Spinal cord (tissue), 10 donors: ENCODE measurements around the gene NEMP1. TPM values are rescaled to one million over a fixed set of nuclear protein-coding genes. Genes with fewer than 3 reads are reported as not detected.
A peak's percentile ranks its signal among the peaks of the same experiment; 100 is the strongest.
"Not testable (repeated sequence)": the region's sequence is repeated elsewhere in the genome, so short reads cannot be mapped to it uniquely, and the experiment has no call there.

ENCODE experiments used
- DNase-seq, 6 donors: peaks; one replicate each; pipeline versions ENCODE4 v3.0.0 to v3.0.0-alpha.2; 2013 to 2015; ENCODE audit warnings: low spot score in 6 of 6, low read depth in 4 of 6
- H3K27ac ChIP-seq: one replicate; pipeline ENCODE4 v1.5.1; 2013; ENCODE audit warnings: low read depth, low read length, control low read depth
- H3K27me3 ChIP-seq: one replicate; pipeline ENCODE4 v1.6.1; 2013; ENCODE audit warnings: low read length; ENCODE audit not compliant: control insufficient read depth, insufficient read depth
- H3K36me3 ChIP-seq: one replicate; pipeline ENCODE4 v1.6.1; 2013; ENCODE audit warnings: low read length; ENCODE audit not compliant: control insufficient read depth, insufficient read depth
- H3K4me1 ChIP-seq: one replicate; pipeline ENCODE4 v1.6.1; 2013; ENCODE audit warnings: low read length; ENCODE audit not compliant: control insufficient read depth, insufficient read depth
- H3K4me3 ChIP-seq: one replicate; pipeline ENCODE4 v1.5.1; 2013; ENCODE audit warnings: low read depth, low read length, control low read depth
- H3K9me3 ChIP-seq: one replicate; pipeline ENCODE4 v1.6.1; 2013; ENCODE audit warnings: low read length; ENCODE audit not compliant: control insufficient read depth, insufficient read depth
- WGBS: methylation state at CpG from one replicate; pipeline ENCODE4 v1.1.5; 2013; ENCODE audit warnings: missing lambda C conversion rate; ENCODE audit not compliant: insufficient coverage; 5-methylcytosine and 5-hydroxymethylcytosine counted together
- polyA plus RNA-seq, 2 donors: library from polyadenylated mRNA; unstranded; fragments of 120-200 nt; gene quantifications; one replicate each; pipeline ENCODE4 v1.2.1, GENCODE V29; 2013; ENCODE audit not compliant: insufficient read length in 2 of 2
- total RNA-seq, 2 donors: library from RNA; depleted of rRNA in 1 of 2; stranded (reverse); fragments of 120-200 nt in 1 of 2; fragments of >200 nt in 1 of 2; gene quantifications; one replicate each; pipeline versions ENCODE4 v1.2.3 to v1.2.4, GENCODE V29; 2013 to 2014
- donor health status: healthy.

Gene NEMP1
- total and polyA plus RNA-seq, 4 donors: 13.2 to 17.3 (median 13.6) TPM

DNA sequence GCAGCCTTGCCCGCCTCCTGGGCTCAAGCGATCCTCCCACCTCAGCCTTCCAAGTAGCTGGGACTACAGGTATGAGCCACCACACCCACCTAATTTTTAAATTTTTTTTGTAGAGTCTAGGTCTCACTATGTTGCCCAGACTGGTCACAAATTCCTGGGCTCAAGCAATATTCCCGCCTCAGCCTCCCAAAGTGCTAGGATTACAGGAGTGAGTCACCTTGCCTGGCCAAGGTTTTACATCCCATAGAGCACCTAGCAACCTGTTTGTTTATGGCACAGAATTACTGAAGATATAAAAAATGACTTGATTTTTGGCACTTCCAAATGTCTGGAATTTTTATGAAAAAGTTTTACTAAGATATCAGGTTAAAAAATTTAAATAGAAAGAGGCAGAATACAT, 45.2 kb downstream of the NEMP1 start:
- Histone ChIP-seq H3K4me3 (no peak overlapping the region), H3K9me3 (no peaks in the 10 kb centered on the region), H3K36me3 (no peaks in the 10 kb centered on the region), H3K27me3 (no peaks in the 10 kb centered on the region), H3K27ac (no peak overlapping the region), H3K4me1 (peaks cover 4% of the 10 kb centered on the region)
- 92% methylated on average over 3 of the region's 3 CpGs for WGBS
- DNase-seq: no peak

DNA sequence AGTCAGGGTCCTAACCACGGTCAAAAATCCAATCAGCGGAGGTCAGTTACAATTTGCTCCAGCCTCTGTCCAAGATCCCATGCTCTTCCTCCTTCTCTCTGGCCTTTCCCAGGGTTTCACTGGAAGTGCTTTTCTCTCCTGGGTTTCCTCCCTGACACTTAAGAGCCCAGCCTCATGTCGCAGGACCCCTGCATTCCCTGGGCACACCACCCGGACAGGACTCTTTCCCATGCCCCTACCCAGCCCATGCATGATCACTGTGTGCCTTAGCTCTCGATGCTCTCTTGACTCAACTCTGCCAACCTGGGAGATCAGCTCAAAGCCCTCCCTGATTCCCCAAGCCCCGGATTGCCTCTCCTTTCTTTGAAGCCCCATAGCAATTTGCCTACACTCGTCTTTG, 46.8 kb downstream of the NEMP1 start:
- Histone ChIP-seq H3K9me3 (no peaks in the 10 kb centered on the region), H3K4me3 (no peak overlapping the region), H3K27me3 (no peaks in the 10 kb centered on the region), H3K36me3 (no peaks in the 10 kb centered on the region), H3K4me1 (peaks cover 15% of the 10 kb centered on the region), H3K27ac (no peak overlapping the region)
- WGBS: 41% methylated on average over 7 of the region's 7 CpGs
- no peak for DNase-seq

DNA sequence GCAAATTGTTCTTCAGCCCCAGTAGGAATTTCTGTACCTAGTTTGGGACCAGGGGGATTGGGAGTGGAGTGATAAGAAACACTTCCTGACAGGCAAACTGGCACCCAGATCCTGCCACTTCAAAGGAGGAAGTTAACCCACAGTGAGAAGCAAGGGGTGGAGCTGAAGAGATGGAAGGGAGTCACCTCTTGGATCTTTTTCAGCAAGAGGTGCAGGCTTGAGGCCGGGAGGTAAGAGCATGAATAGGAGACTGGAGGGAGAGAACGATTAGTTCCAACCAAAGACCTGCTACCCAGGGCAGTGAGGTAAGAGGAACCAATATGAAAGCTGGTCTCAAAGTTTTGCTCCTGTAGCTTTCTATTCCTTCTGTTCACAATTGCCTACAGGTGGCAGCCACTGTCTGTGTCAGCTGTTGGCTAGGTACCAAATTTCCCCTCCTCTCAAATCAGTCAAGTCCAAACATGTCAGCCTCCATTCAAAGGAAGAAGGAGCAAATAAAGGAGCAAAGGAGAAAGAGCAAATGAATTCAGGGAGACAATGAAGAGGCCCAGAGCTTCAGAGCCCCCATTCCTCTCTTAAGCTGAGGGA, 47.4 kb downstream of the NEMP1 start:
- H3K4me3 ChIP-seq: no peak overlapping the region
- H3K27ac ChIP-seq: no peak overlapping the region
- WGBS: 40% methylated on average over 2 of the region's 2 CpGs
- H3K36me3 ChIP-seq: no peaks in the 10 kb centered on the region
- H3K4me1 ChIP-seq: peaks cover 17% of the 10 kb centered on the region
- peak in 2 of 6 donors; percentile 31 to 64 for DNase-seq
- no peaks in the 10 kb centered on the region for H3K9me3 ChIP-seq
- no peaks in the 10 kb centered on the region for H3K27me3 ChIP-seq

DNA sequence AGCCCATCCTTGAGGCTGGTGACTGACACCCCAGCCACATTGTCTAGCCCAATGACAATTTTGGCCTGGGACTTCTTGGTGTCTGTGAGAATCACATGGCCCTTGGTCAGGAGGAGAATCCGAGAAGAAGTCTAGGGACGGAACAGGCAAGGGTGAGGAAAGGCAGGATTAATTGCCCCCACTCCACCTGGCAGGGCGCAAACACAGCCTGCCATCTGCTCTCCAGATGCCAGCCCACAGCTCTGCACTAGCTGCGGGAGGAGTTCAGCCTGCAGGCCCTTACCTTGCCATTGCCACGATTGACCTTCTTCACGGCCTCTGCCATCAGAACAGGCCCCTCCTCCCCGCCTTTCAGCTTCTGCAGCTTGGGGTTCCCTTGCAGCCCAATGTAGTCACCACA, 49.1 kb downstream of the NEMP1 start:
- Histone ChIP-seq H3K4me1 (peaks cover 17% of the 10 kb centered on the region), H3K36me3 (no peaks in the 10 kb centered on the region), H3K9me3 (no peaks in the 10 kb centered on the region), H3K4me3 (no peak overlapping the region), H3K27me3 (no peaks in the 10 kb centered on the region), H3K27ac (no peak overlapping the region)
- 95% methylated on average over 5 of the region's 7 CpGs for WGBS
- no peak for DNase-seq

DNA sequence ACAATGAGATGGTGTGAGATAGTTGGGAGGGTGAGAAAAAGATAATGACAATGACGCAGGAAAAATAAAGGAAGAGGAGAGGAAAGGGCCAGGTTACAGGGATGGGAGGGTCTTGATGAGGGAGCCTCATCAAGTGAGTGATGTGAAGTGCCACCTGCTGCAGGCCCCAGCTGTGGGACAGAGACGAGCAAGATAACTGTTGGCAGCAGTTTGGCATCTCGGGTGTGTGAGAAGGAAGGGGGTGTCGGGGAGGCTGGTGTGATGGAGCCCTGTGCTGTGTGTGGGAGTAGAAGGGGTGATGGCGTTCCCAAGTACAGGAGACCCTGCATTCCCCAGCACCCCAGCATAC, 50.8 kb downstream of the NEMP1 start:
- Histone ChIP-seq H3K4me3 (no peak overlapping the region), H3K36me3 (no peaks in the 10 kb centered on the region), H3K9me3 (no peaks in the 10 kb centered on the region), H3K27me3 (no peaks in the 10 kb centered on the region), H3K4me1 (peaks cover 17% of the 10 kb centered on the region), H3K27ac (no peak overlapping the region)
- DNase-seq: peak in 1 of 6 donors; percentile 24
- WGBS: 52% methylated on average over 4 of the region's 5 CpGs

DNA sequence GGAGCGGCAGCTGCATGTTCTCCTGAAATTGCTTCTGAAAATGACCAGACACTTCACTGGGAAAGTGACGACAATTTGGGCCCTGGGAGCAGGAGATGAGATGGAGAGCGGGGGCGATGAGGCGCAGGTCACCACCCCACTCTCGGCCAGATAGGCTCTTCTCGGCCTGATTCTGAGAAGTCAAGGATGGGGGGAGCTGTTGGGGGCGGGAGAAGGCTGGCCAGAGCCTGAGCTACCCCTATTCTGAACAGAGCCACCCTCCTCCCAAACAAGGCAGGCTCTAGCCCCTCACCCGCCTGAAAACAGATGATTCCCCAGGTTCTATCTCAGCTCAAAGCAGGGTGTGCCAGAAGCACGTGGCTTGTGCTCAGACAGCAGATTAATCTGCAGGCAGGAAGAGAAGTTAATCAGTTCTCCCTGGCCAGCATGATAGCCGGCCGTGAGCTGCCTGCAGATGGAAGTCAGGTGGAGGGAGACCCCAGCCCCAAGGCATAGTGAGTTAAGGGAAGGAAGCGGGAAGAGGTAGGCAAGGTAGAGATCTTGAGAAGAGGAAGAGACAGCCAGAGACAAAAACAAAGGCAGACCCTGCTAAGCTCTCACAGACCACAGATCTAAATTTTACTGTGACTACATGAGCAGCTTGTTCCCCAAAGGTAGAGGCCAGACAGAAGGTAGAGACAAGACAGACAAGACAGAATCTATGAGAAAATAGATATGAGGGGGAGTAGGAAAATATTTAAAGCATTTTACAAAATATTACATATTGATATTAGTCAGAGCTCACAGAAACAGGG, 51.4 kb downstream of the NEMP1 start:
- no peak overlapping the region for H3K27ac ChIP-seq
- peaks cover 17% of the 10 kb centered on the region for H3K4me1 ChIP-seq
- DNase-seq: peak in 2 of 6 donors; percentile 24 to 77
- H3K36me3 ChIP-seq: no peaks in the 10 kb centered on the region
- 50% methylated on average over 10 of the region's 13 CpGs for WGBS
- H3K27me3 ChIP-seq: no peaks in the 10 kb centered on the region
- no peaks in the 10 kb centered on the region for H3K9me3 ChIP-seq
- H3K4me3 ChIP-seq: no peak overlapping the region

DNA sequence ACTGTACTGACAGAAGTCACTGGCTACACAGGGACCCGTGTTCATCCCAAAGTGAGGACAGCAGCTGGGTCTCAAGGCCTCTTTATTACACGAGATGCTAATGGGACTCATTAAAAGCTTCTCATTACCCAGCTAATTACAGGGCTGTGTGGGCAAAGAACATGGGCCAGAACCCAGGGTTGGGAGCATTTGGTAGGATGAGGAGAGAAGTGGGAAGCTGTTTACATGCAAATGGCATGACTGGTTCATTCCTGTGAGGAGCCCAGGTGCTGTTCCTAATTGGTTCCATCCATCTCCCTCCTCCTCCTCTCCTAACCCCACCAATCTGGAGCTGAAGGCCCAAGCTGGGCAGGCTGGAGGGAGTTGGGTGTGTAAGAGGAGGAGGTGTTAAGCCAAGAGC, 53.4 kb downstream of the NEMP1 start:
- DNase-seq: peak in 2 of 6 donors; percentile 35 to 68
- 10% methylated on average over 1 of the region's 2 CpGs for WGBS
- H3K27me3 ChIP-seq: no peaks in the 10 kb centered on the region

DNA sequence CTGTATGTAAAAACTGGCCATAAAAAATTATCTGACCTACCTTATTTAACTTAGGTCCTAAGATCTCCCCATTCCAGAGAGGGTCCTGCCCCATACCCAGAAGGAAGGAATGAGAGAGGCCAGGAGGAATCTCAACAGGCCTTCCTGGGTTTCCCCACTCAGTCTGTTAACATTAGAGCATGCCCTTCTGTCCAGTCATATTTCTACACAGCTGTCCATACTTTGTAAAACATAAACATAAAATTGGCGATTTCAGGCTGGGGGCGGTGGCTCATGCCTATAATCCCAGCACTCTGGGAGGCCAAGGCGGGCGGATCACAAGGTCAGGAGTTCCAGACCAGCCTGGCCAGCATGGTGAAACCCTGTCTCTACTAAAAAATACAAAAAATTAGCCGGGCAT, 56.3 kb downstream of the NEMP1 start:
- not testable (repeated sequence) for H3K9me3 ChIP-seq, H3K27me3 ChIP-seq, H3K4me3 ChIP-seq, DNase-seq, H3K36me3 ChIP-seq, H3K27ac ChIP-seq, H3K4me1 ChIP-seq
- WGBS: 98% methylated on average over 4 of the region's 5 CpGs

More for the DNA sequence above, 53.4 kb downstream of the NEMP1 start:
- Histone ChIP-seq H3K4me1 (peaks cover 14% of the 10 kb centered on the region), H3K27ac (no peak overlapping the region), H3K9me3 (no peaks in the 10 kb centered on the region), H3K4me3 (no peak overlapping the region), H3K36me3 (no peaks in the 10 kb centered on the region)

DNA sequence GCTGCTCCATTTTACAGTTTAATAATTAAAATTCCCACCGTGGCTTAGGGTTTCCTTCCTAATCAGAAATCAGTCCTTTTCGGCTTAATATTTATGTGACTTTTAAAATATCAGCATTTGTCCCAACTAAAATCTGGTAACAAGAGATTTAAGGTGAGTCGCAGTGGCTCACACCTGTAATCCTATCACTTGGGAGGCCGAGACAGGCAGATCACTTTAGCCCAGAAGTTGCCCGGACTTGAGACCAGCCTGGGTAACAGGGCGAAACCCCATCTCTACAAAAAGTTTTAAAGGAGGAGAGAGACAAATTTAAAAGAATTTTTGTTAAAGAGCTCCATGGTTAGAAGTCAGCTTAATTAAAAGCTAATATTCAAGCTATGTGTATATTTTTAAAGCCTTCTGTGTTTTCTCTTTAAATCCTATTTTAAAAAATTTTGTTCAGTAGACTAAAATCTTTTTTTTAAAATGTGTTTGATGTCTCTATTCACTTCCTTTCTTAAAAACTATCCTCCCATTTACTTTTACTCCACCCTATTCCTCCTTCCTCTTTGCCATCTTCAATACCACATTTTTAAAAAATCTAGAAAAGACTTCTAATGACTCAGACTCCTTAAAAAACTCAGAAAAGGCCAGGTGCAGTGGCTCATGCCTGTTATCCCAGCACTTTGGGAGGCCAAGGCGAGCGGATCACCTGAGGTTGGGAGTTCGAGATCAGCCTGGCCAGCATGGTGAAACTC, 58.4 kb downstream of the NEMP1 start:
- DNase-seq: no peak
- peaks cover 2% of the 10 kb centered on the region for H3K27me3 ChIP-seq
- H3K36me3 ChIP-seq: no peaks in the 10 kb centered on the region
- WGBS: 100% methylated on average over 3 of the region's 9 CpGs
- H3K4me3 ChIP-seq: no peak overlapping the region
- no peaks in the 10 kb centered on the region for H3K9me3 ChIP-seq
- H3K27ac ChIP-seq: no peak overlapping the region
- no peaks in the 10 kb centered on the region for H3K4me1 ChIP-seq
